HL-60 (cell line): ENCODE measurements around the gene KAT6B.

ENCODE experiments used
- DNase-seq, 2 experiments: peaks; one replicate each; pipeline ENCODE4 v3.0.0-alpha.2; 2010 to 2020; ENCODE audit warnings: low read depth in 1 of 2, low spot score in 1 of 2
- H3K27ac ChIP-seq: fragments of 250-450 bp; sonication (Bioruptor Pico); replicated peaks from 2 replicates; pipeline ENCODE4 v1.5.1; 2020; ENCODE audit warnings: mild to moderate bottlenecking, moderate library complexity
- H3K27me3 ChIP-seq: fragments of 250-450 bp; sonication (Bioruptor Pico); 2 replicates; pipeline ENCODE4 v1.5.1; 2021; ENCODE audit warnings: mild to moderate bottlenecking, moderate library complexity; ENCODE audit not compliant: insufficient read depth, poor library complexity, severe bottlenecking
- H3K4me3 ChIP-seq: replicated peaks from 2 replicates; pipeline ENCODE4 v1.5.1; 2011; ENCODE audit warnings: mild to moderate bottlenecking, control low read depth, low read length; ENCODE audit not compliant: insufficient read depth
- CTCF ChIP-seq: IDR thresholded peaks from one replicate; pipeline ENCODE4 v1.5.1; 2011; ENCODE audit warnings: low read length, control low read depth, inconsistent platforms; ENCODE audit not compliant: insufficient read depth
- GABPA ChIP-seq: IDR thresholded peaks from 2 replicates; pipeline ENCODE4 v1.6.1; 2012; ENCODE audit warnings: low read depth
- POLR2AphosphoS5 ChIP-seq: IDR thresholded peaks from 2 replicates; pipeline ENCODE4 v1.6.1; 2012; ENCODE audit warnings: low read depth
- REST ChIP-seq: IDR thresholded peaks from 2 replicates; pipeline ENCODE4 v1.6.1; 2012; ENCODE audit warnings: low read depth; ENCODE audit not compliant: insufficient replicate concordance
- SPI1 ChIP-seq: IDR thresholded peaks from 2 replicates; pipeline ENCODE4 v1.6.1; 2012; ENCODE audit warnings: low read depth, mild to moderate bottlenecking, borderline replicate concordance

KAT6B gene

GRCh38 chr10:74882831-74883230 lies 56.4 kb downstream of the KAT6B start:
- TF ChIP-seq SPI1: no peak
- TF ChIP-seq CTCF: no peak
- no peak for TF ChIP-seq GABPA
- no peak for TF ChIP-seq POLR2AphosphoS5
- H3K27me3 ChIP-seq: no peaks in the 10 kb centered on the region
- H3K4me3 ChIP-seq: no peak overlapping the region
- DNase-seq: no peak
- H3K27ac ChIP-seq: no peak overlapping the region

GRCh38 chr10:74883428-74883827 lies 57.0 kb downstream of the KAT6B start:
- Histone ChIP-seq H3K27me3 (no peaks in the 10 kb centered on the region), H3K27ac (no peak overlapping the region), H3K4me3 (no peak overlapping the region)
- TF ChIP-seq POLR2AphosphoS5: no peak
- no peak for TF ChIP-seq REST
- no peak for TF ChIP-seq SPI1
- TF ChIP-seq CTCF: no peak
- no peak for TF ChIP-seq GABPA
- DNase-seq: no peak

GRCh38 chr10:74887614-74888284 lies 61.3 kb downstream of the KAT6B start:
- H3K27me3 ChIP-seq: no peaks in the 10 kb centered on the region
- H3K27ac ChIP-seq: no peak overlapping the region
- DNase-seq: peak in 1 of 2 experiments; percentile 9
- TF ChIP-seq SPI1: peak; percentile 53; the same call in 1 of the 2 replicates
- TF ChIP-seq GABPA: no peak
- no peak overlapping the region for H3K4me3 ChIP-seq

- no peak for TF ChIP-seq POLR2AphosphoS5
- no peak for TF ChIP-seq GABPA
- peak; percentile 77 for TF ChIP-seq SPI1
- no peak for DNase-seq
- no peak overlapping the region for H3K27ac ChIP-seq
- H3K27me3 ChIP-seq: no peaks in the 10 kb centered on the region
- no peak overlapping the region for H3K4me3 ChIP-seq
These were observed 62.7 kb downstream of the KAT6B start for GRCh38 chr10:74888962-74889661.

GRCh38 chr10:74889662-74889998 lies 63.2 kb downstream of the KAT6B start:
- H3K27ac ChIP-seq: no peak overlapping the region
- TF ChIP-seq GABPA (no peak), POLR2AphosphoS5 (no peak), REST (no peak), SPI1 (no peak), CTCF (no peak)
- no peak overlapping the region for H3K4me3 ChIP-seq

More at GRCh38 chr10:74889662-74889998, 63.2 kb downstream of the KAT6B start:
- no peaks in the 10 kb centered on the region for H3K27me3 ChIP-seq
- no peak for DNase-seq
